ENCODE measurements around the gene KRT16. TPM values are rescaled to one million over a fixed set of nuclear protein-coding genes. Genes with fewer than 3 reads are reported as not detected.
A peak's percentile ranks its signal among the peaks of the same experiment; 100 is the strongest.

Gene KRT16
- total RNA-seq, 1 donor from 2014 or later, result 0.40 TPM

DNA sequence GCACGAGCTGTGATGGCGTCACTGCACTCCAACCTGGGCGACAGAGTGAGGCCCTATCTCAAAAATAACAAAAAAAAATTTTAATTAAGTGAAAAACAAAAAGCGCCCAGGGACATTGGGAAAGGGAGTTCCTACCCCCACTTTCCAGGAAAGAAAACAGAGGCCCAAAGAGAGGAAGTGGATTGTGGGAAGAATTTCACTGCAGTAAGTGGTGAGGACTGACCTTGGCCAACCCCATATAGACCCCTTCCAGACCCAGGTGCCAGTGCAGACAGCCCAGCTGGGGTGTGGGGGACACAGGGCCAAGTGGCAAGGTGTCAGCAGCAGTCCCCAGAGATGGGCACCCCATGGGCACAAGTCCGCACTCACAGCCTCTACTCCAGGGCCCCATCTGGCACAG, 40.9 kb upstream of the KRT16 start:
- H3K4me1 Mint-ChIP-seq, result peaks cover 41% of the 10 kb centered on the region
- H3K27me3 Mint-ChIP-seq (ENCODE audit: low read depth), result no peaks in the 10 kb centered on the region
- TF ChIP-seq, protein P1, sequence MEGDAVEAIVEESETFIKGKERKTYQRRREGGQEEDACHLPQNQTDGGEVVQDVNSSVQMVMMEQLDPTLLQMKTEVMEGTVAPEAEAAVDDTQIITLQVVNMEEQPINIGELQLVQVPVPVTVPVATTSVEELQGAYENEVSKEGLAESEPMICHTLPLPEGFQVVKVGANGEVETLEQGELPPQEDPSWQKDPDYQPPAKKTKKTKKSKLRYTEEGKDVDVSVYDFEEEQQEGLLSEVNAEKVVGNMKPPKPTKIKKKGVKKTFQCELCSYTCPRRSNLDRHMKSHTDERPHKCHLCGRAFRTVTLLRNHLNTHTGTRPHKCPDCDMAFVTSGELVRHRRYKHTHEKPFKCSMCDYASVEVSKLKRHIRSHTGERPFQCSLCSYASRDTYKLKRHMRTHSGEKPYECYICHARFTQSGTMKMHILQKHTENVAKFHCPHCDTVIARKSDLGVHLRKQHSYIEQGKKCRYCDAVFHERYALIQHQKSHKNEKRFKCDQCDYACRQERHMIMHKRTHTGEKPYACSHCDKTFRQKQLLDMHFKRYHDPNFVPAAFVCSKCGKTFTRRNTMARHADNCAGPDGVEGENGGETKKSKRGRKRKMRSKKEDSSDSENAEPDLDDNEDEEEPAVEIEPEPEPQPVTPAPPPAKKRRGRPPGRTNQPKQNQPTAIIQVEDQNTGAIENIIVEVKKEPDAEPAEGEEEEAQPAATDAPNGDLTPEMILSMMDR (IDR thresholded peaks at IDR 0.05; ENCODE audit: unreplicated experiment), result no peak
- no peak for DNase-seq (ENCODE audit: low spot score in 2 of 2, unreplicated experiment in 2 of 2)
- H3K27ac Mint-ChIP-seq, result no peak overlapping the region
- H3K36me3 Mint-ChIP-seq, result no peaks in the 10 kb centered on the region
- H3K4me3 Mint-ChIP-seq, result no peak overlapping the region
- H3K9me3 Mint-ChIP-seq, result no peaks in the 10 kb centered on the region

- DNase-seq (ENCODE audit: low spot score in 2 of 2, unreplicated experiment in 2 of 2), result no peak
- Mint-ChIP-seq H3K27ac (no peak overlapping the region), H3K27me3 (ENCODE audit: low read depth) (no peaks in the 10 kb centered on the region), H3K4me3 (no peak overlapping the region), H3K4me1 (peaks cover 48% of the 10 kb centered on the region), H3K9me3 (no peaks in the 10 kb centered on the region), H3K36me3 (no peaks in the 10 kb centered on the region)
- TF ChIP-seq, protein P1 (IDR thresholded peaks at IDR 0.05; ENCODE audit: unreplicated experiment), result no peak
These were observed 39.9 kb upstream of the KRT16 start for GRCh38 chr17:41652461-41652970.

DNA sequence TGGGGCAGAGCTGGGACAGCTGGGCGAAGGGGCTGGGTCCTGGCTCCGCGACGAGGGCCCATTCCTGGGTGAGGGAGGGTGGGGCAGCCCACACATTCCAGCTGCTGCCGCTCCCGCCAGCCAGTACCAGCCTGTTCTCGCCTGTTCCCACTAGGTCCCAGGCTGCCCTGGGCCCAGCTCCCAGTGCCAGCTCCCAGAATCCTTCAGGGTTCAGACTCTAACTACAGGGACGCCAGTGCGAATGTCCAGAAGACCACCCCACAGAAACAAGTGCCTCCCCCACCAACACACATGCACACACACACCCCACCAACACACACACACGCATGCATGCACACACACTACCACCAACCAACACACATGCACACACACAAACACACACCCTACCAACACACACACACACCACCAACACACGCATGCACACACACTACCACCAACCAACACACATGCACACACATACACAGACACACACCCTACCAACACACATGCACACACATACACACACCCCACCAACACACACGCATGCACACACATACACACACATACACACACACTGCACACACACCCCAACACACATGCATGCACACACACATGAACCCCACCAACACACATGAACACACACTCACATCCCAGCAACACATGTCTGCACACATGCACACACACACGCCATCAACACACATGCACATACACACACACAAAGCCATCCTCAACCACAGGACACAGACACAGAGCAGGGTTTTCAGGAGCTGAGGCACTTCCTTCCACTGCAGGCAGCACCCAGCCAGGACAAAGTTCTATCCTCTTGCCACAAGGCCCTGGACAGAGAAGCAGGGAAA, 39.3 kb upstream of the KRT16 start:
- no peaks in the 10 kb centered on the region for H3K36me3 Mint-ChIP-seq
- H3K27me3 Mint-ChIP-seq (ENCODE audit: low read depth), result no peaks in the 10 kb centered on the region
- no peak for DNase-seq (ENCODE audit: low spot score in 2 of 2, unreplicated experiment in 2 of 2)
- peaks cover 49% of the 10 kb centered on the region for H3K4me1 Mint-ChIP-seq
- no peaks in the 10 kb centered on the region for H3K9me3 Mint-ChIP-seq
- TF ChIP-seq, protein P1 (IDR thresholded peaks at IDR 0.05; ENCODE audit: unreplicated experiment), result no peak
- peak overlapping the region; percentile 60 for H3K27ac Mint-ChIP-seq
- no peak overlapping the region for H3K4me3 Mint-ChIP-seq

GRCh38 chr17:41650794-41651624, 38.4 kb upstream of the KRT16 start:
- H3K27me3 Mint-ChIP-seq (ENCODE audit: low read depth), result no peaks in the 10 kb centered on the region
- no peaks in the 10 kb centered on the region for H3K9me3 Mint-ChIP-seq
- no peaks in the 10 kb centered on the region for H3K36me3 Mint-ChIP-seq
- peaks cover 45% of the 10 kb centered on the region for H3K4me1 Mint-ChIP-seq
- TF ChIP-seq, protein P1 (IDR thresholded peaks at IDR 0.05; ENCODE audit: unreplicated experiment), result no peak
- H3K4me3 Mint-ChIP-seq, result no peak overlapping the region
- no peak for DNase-seq (ENCODE audit: low spot score in 2 of 2, unreplicated experiment in 2 of 2)
- peak overlapping the region; percentile 71 for H3K27ac Mint-ChIP-seq

DNA sequence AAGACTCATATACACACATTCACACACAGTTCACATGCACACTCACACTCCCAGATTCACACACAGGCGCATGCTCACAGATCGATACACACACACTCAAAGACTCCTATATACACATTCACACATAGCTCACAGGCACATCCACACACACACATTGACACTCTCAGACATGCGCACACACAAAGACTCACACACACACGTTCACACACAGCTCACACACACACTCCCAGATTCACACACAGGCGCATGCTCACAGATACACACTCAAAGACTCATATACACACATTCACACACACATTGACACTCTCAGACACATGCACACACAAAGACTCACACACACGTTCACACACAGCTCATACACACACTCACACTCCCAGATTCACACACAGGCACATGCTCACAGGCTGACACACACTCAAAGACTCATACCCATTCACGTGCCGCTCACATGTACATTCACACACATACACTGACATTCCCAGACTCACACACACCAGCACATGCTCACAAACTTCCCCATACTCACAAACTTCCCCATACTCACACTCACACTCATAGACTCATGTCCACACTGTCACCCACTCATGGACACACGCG, 37.5 kb upstream of the KRT16 start:
- Mint-ChIP-seq H3K4me3 (no peak overlapping the region), H3K9me3 (no peaks in the 10 kb centered on the region)
- TF ChIP-seq, protein P1 (IDR thresholded peaks at IDR 0.05; ENCODE audit: unreplicated experiment), result no peak

More for the DNA sequence above, 37.5 kb upstream of the KRT16 start:
- no peak for DNase-seq (ENCODE audit: low spot score in 2 of 2, unreplicated experiment in 2 of 2)
- Mint-ChIP-seq H3K4me1 (peaks cover 44% of the 10 kb centered on the region), H3K27me3 (ENCODE audit: low read depth) (no peaks in the 10 kb centered on the region), H3K36me3 (no peaks in the 10 kb centered on the region), H3K27ac (no peak overlapping the region)

Data from mesothelial cell of epicardium (in vitro differentiated cells).